Endothelial cell of umbilical vein (primary cell): Measurements from ENCODE around the gene PLEKHA6. TPM values are rescaled to one million over a fixed set of nuclear protein-coding genes. Genes with fewer than 3 reads are reported as not detected.

ENCODE experiments used
- BruUV-seq: library from RNA; stranded (reverse); fragments of 400-500 nt; replicated peaks from 2 replicates; lab custom pipeline; 2021; lab: Mats Ljungman, UMichigan
- CTCF ChIA-PET: fragments of 300-600, 350-600 bp; sonication (Branson Sonifier 250); formaldehyde crosslinking; loops from one replicate; lab custom pipeline; 2021; ENCODE audit warnings: antibody characterized with exemption, inconsistent platforms; lab: Charles Lee
- POLR2A ChIA-PET: fragments of 300-600, 350-600 bp; sonication (Branson Sonifier 250); formaldehyde crosslinking; loops from one replicate; lab custom pipeline; 2021; ENCODE audit warnings: antibody characterized with exemption, inconsistent platforms; lab: Charles Lee
- DNase-seq: peaks from one replicate; pipeline ENCODE4 v3.0.0-alpha.2; 2011; ENCODE audit warnings: low read depth, low spot score
- FAIRE-seq: peaks from 2 replicates; lab custom pipeline; 2011; peaks lifted over from hg19 to GRCh38; lab: Jason Lieb, UNC
- H2AFZ ChIP-seq: 2 replicates; pipeline ENCODE4 v1.6.0; 2012; ENCODE audit warnings: low read depth, low read length, control low read depth, inconsistent platforms
- H3K27ac ChIP-seq: 2 replicates; pipeline ENCODE4 v1.5.1; 2011; ENCODE audit warnings: low read depth, mild to moderate bottlenecking, control low read depth, low read length, moderate library complexity; ENCODE audit not compliant: insufficient read depth
- H3K27me3 ChIP-seq, 2 experiments: 2 replicates each; pipeline versions ENCODE4 v1.6.0 to v1.6.1; 2011; ENCODE audit warnings: low read length in 2 of 2, mixed read lengths in 1 of 2; ENCODE audit not compliant: control insufficient read depth in 2 of 2, insufficient read depth in 2 of 2
- H3K36me3 ChIP-seq, 2 experiments: 2 replicates in 1 of 2; 3 replicates in 1 of 2; pipeline ENCODE4 v1.5.1; 2011; ENCODE audit warnings: low read length in 2 of 2, mild to moderate bottlenecking in 1 of 2, moderate library complexity in 1 of 2; ENCODE audit not compliant: control insufficient read depth in 2 of 2, insufficient read depth in 2 of 2; ENCODE audit errors: extremely low read depth in 1 of 2
- H3K4me1 ChIP-seq: 3 replicates; pipeline ENCODE4 v1.5.1; 2011; ENCODE audit warnings: mild to moderate bottlenecking, low read length; ENCODE audit not compliant: control insufficient read depth, insufficient read depth; ENCODE audit errors: extremely low read depth
- H3K4me2 ChIP-seq: 2 replicates; pipeline ENCODE4 v1.6.1; 2011; ENCODE audit warnings: low read length, control low read depth, mixed read lengths; ENCODE audit not compliant: insufficient read depth
- H3K4me3 ChIP-seq, 3 experiments: fragments of 200-600 bp in 1 of 3; sonication (generic), shearing (Covaris generic) in 1 of 3; replicated peaks in 1 of 3; 2 replicates each; pipeline ENCODE4 v1.5.1; 2011 to 2016; ENCODE audit warnings: control low read depth in 3 of 3, low read length in 3 of 3, mild to moderate bottlenecking in 2 of 3, inconsistent platforms in 1 of 3, low read depth in 1 of 3, moderate library complexity in 1 of 3; ENCODE audit not compliant: insufficient read depth in 1 of 3
- H3K79me2 ChIP-seq: 2 replicates; pipeline ENCODE4 v1.6.0; 2012; ENCODE audit warnings: low read length, inconsistent platforms; ENCODE audit not compliant: control insufficient read depth, insufficient read depth
- H3K9ac ChIP-seq: replicated peaks from 2 replicates; pipeline ENCODE3; 2011; ENCODE audit warnings: low read length, control low read depth; ENCODE audit not compliant: insufficient read depth; ENCODE audit errors: extremely low read depth
- H3K9me1 ChIP-seq: replicated peaks from 3 replicates; pipeline ENCODE4 v1.6.0; 2011; ENCODE audit warnings: mild to moderate bottlenecking, low read length; ENCODE audit not compliant: control insufficient read depth, insufficient read depth; ENCODE audit errors: extremely low read depth
- H3K9me3 ChIP-seq: replicated peaks from 2 replicates; pipeline ENCODE4 v1.5.1; 2012; ENCODE audit warnings: low read length, inconsistent platforms; ENCODE audit not compliant: control insufficient read depth, insufficient read depth
- H4K20me1 ChIP-seq: replicated peaks from 2 replicates; pipeline ENCODE3; 2011; ENCODE audit warnings: mild to moderate bottlenecking, low read length; ENCODE audit not compliant: control insufficient read depth, insufficient read depth; ENCODE audit errors: extremely low read depth
- EZH2 ChIP-seq: IDR thresholded peaks from 2 replicates; pipeline ENCODE4 v1.6.1; 2012; ENCODE audit warnings: borderline replicate concordance, low read depth, mild to moderate bottlenecking, moderate library complexity, low read length, inconsistent platforms; ENCODE audit not compliant: severe bottlenecking
- FOS ChIP-seq: IDR thresholded peaks from 2 replicates; pipeline ENCODE4 v1.6.1; 2011; ENCODE audit warnings: mild to moderate bottlenecking, low read length, moderate library complexity, borderline replicate concordance; ENCODE audit not compliant: insufficient read depth
- GATA2 ChIP-seq: IDR thresholded peaks from 2 replicates; pipeline ENCODE4 v1.7.0; 2011; ENCODE audit warnings: low read depth, mild to moderate bottlenecking, moderate library complexity, mixed read lengths, low read length; ENCODE audit not compliant: insufficient read length, insufficient read depth
- JUN ChIP-seq: IDR thresholded peaks from 2 replicates; pipeline ENCODE4 v1.6.1; 2011; ENCODE audit warnings: borderline replicate concordance, low read depth; ENCODE audit not compliant: insufficient read length, insufficient read depth
- MYC ChIP-seq: IDR thresholded peaks from one replicate; pipeline ENCODE4 v1.6.1; 2011; ENCODE audit warnings: mild to moderate bottlenecking, low read depth, low read length
- POLR2A ChIP-seq: IDR thresholded peaks from 2 replicates; pipeline ENCODE4 v1.6.1; 2012; ENCODE audit warnings: low read depth, mild to moderate bottlenecking, control low read depth, low read length
- POLR2AphosphoS5 ChIP-seq: IDR thresholded peaks from 2 replicates; pipeline ENCODE4 v1.6.1; 2012; ENCODE audit warnings: low read depth, mild to moderate bottlenecking, control low read depth, low read length, moderate library complexity; ENCODE audit not compliant: insufficient read depth
- dilution Hi-C: fragments of 300-500 bp; cut with MboI; formaldehyde crosslinking; loops from one replicate; pipeline ENCODE4 v1.15.0; 2019; ENCODE audit warnings: low sequenced_read_pairs; ENCODE audit not compliant: extremely low pct_ligation_motif_present
- intact Hi-C: fragments of 100-400 bp; cut with micrococcal nuclease; formaldehyde crosslinking; loops from one replicate; pipeline ENCODE4 v1.10.0; 2022
- polyA plus RNA-seq, 4 experiments: library from polyadenylated mRNA; depleted of rRNA in 3 of 4; stranded (reverse) in 3 of 4; unstranded in 1 of 4; fragments of >200 nt; gene quantifications; 2 replicates each; pipeline versions ENCODE4 v1.2.1 to v1.2.3, GENCODE V29; 2011 to 2012; ENCODE audit warnings: missing spikeins in 1 of 4
- total RNA-seq: library from RNA; stranded (reverse); gene quantifications from 2 replicates; pipeline ENCODE4 v1.2.3, GENCODE V29; 2021
- TF ChIP-seq, protein P1 (sequence below), 2 donors: IDR thresholded peaks; 1 replicate in 1 of 2; 2 replicates in 1 of 2; pipeline ENCODE4 v1.5.1; 2011; ENCODE audit warnings: low read length in 2 of 2, mild to moderate bottlenecking in 2 of 2, moderate library complexity in 2 of 2, control low read depth in 1 of 2, inconsistent platforms in 1 of 2, low read depth in 1 of 2; ENCODE audit not compliant: insufficient read depth in 1 of 2; ENCODE audit errors: extremely low read depth in 1 of 2
- TF ChIP-seq, protein P2 (sequence below): IDR thresholded peaks from 2 replicates; pipeline ENCODE4 v1.6.1; 2011; ENCODE audit not compliant: insufficient read depth, insufficient read length

Gene PLEKHA6
- total and polyA plus RNA-seq, 2 donors (not counting 3 experiments of a cell fraction or from before 2014, with no cell fraction given) = 2.1 to 15.0 TPM

DNA sequence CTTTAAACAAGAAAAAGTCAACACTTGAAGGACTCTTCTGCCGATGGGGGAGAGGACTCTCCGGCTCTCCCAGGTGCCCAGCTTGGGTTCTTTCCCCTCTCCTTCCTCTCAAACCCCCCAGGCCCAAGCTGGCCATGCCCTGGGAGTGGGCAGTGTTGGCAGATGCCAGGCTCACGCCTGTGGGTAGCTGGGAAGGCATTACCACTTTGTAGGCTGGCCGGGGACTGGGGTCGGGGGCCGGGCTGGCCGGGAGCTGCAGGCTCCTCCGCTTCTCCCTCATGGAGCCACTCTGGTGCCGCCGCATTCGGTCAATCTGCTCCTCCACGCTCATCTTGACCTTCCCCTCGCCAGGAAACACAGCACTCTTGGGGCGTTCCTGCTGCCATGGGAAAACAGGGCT, 129.5 kb downstream of the PLEKHA6 start:
- Histone ChIP-seq H3K4me3 (no peak overlapping the region), H3K9me3 (no peaks in the 10 kb centered on the region), H3K4me2 (no peak overlapping the region), H4K20me1 (no peaks in the 10 kb centered on the region), H3K27ac (no peak overlapping the region), H3K27me3 (no peaks in the 10 kb centered on the region), H3K9me1 (no peaks in the 10 kb centered on the region), H3K36me3 (no peaks in the 10 kb centered on the region), H3K9ac (no peak overlapping the region), H3K4me1 (no peaks in the 10 kb centered on the region), H3K79me2 (no peaks in the 10 kb centered on the region), H2AFZ (no peak overlapping the region)
- intact Hi-C loops (no loop called here), dilution Hi-C loops (no loop called here)
- no peak for TF ChIP-seq FOS
- no peak for TF ChIP-seq POLR2AphosphoS5
- TF ChIP-seq POLR2A = no peak
- no peak for TF ChIP-seq EZH2
- TF ChIP-seq JUN = no peak
- no peak for TF ChIP-seq MYC
- TF ChIP-seq, protein P1, sequence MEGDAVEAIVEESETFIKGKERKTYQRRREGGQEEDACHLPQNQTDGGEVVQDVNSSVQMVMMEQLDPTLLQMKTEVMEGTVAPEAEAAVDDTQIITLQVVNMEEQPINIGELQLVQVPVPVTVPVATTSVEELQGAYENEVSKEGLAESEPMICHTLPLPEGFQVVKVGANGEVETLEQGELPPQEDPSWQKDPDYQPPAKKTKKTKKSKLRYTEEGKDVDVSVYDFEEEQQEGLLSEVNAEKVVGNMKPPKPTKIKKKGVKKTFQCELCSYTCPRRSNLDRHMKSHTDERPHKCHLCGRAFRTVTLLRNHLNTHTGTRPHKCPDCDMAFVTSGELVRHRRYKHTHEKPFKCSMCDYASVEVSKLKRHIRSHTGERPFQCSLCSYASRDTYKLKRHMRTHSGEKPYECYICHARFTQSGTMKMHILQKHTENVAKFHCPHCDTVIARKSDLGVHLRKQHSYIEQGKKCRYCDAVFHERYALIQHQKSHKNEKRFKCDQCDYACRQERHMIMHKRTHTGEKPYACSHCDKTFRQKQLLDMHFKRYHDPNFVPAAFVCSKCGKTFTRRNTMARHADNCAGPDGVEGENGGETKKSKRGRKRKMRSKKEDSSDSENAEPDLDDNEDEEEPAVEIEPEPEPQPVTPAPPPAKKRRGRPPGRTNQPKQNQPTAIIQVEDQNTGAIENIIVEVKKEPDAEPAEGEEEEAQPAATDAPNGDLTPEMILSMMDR (IDR thresholded peaks at IDR 0.05; ENCODE audit: extremely low read depth in 1 of 2, insufficient read depth in 1 of 2, low read depth in 1 of 2, low read length in 2 of 2) = no peak
- TF ChIP-seq GATA2 = no peak
- TF ChIP-seq, protein P2, sequence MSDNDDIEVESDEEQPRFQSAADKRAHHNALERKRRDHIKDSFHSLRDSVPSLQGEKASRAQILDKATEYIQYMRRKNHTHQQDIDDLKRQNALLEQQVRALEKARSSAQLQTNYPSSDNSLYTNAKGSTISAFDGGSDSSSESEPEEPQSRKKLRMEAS = no peak
- ChIA-PET POLR2A (no interaction called here), CTCF (interaction anchor here (1.0 to 4.9 kb wide), 6 partner anchors 16 to 168 kb away, joined by 3 to 25 read pairs (median 4); partner anchors contain the start of gene GOLT1A)
- DNase-seq (no peak), FAIRE-seq (no peak)
- BruUV-seq = no TSS peak
